ENCODE data around the gene PHF21B. TPM values are rescaled to one million over a fixed set of nuclear protein-coding genes. Genes with fewer than 3 reads are reported as not detected.

PHF21B gene
- total RNA-seq, 3 donors from 2014 or later (not counting 1 experiment from before 2014, with no cell fraction given): not detected

DNA sequence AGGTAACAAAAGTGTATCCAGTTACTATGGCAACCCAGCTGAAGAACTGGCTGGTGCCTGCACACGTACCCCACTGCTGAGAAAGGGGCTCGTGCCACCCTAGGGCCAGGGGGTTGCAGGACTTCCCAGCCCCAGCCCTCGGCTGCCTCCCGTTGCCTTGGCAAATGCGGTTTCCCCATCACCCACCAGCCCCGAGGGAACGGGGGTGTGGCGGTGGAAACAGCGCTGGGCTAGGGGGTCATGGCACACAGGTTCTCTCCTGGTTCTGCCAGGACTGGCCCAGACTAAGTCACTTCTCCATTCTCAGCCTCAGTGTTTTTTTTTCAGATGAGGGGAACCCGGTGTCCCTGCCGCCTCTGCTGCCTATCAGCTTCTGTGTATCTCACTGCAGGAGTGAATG is 27.9 kb downstream of the PHF21B start:
- no peaks in the 10 kb centered on the region for H3K36me3 Mint-ChIP-seq
- peaks cover 0 to 4% of the 10 kb centered on the region in 2 donors for H3K9me3 Mint-ChIP-seq
- 86% methylated on average over 11 of the region's 11 CpGs for WGBS (ENCODE audit: insufficient coverage)
- H3K27ac Mint-ChIP-seq: no peak overlapping the region
- Histone ChIP-seq H3K27ac (ENCODE audit: low read length) (no peak overlapping the region), H3K4me1 (ENCODE audit: control insufficient read depth, insufficient read depth, low read length) (no peaks in the 10 kb centered on the region), H3K36me3 (ENCODE audit: control insufficient read depth, insufficient read depth, low read length) (no peaks in the 10 kb centered on the region), H3K27me3 (ENCODE audit: control insufficient read depth, insufficient read depth, low read length) (no peaks in the 10 kb centered on the region), H3K9me3 (ENCODE audit: control insufficient read depth, insufficient read depth, low read length) (no peaks in the 10 kb centered on the region), H3K4me3 (ENCODE audit: low read length) (no peak overlapping the region)
- H3K27me3 Mint-ChIP-seq (ENCODE audit: low read depth in 2 of 2): peaks cover 7 to 9% of the 10 kb centered on the region in 2 donors
- H3K4me1 Mint-ChIP-seq: no peaks in the 10 kb centered on the region
- DNase-seq (no peak), ATAC-seq (no peak)
- intact Hi-C loops (cut with micrococcal nuclease): no loop called here
- TF ChIP-seq, protein P1, sequence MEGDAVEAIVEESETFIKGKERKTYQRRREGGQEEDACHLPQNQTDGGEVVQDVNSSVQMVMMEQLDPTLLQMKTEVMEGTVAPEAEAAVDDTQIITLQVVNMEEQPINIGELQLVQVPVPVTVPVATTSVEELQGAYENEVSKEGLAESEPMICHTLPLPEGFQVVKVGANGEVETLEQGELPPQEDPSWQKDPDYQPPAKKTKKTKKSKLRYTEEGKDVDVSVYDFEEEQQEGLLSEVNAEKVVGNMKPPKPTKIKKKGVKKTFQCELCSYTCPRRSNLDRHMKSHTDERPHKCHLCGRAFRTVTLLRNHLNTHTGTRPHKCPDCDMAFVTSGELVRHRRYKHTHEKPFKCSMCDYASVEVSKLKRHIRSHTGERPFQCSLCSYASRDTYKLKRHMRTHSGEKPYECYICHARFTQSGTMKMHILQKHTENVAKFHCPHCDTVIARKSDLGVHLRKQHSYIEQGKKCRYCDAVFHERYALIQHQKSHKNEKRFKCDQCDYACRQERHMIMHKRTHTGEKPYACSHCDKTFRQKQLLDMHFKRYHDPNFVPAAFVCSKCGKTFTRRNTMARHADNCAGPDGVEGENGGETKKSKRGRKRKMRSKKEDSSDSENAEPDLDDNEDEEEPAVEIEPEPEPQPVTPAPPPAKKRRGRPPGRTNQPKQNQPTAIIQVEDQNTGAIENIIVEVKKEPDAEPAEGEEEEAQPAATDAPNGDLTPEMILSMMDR (IDR thresholded peaks at IDR 0.05): no peak
- H3K4me3 Mint-ChIP-seq: no peak overlapping the region

DNA sequence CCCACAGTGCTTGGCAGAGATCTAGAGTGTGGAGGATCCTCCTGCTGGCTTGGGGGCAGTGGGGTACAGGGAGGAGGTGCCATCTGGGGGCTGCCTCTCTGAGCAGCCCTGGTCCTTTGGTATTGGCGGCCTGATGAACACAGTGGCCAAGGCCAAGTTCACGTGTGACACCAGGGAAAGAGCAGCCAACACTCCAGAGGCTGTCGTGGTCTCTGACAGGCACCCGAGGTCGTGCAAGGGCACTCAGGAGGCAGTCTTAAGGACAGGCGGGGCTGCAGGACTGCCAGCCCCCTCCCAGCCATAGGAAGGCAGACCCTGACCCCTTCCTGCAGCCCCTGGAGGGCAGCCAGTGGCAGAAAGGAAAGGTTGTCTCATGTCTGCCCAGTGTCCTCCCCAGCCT is 30.7 kb downstream of the PHF21B start:
- H3K27me3 ChIP-seq (ENCODE audit: control insufficient read depth, insufficient read depth, low read length): no peaks in the 10 kb centered on the region
- WGBS (ENCODE audit: insufficient coverage): 63% methylated on average over 6 of the region's 6 CpGs

DNA sequence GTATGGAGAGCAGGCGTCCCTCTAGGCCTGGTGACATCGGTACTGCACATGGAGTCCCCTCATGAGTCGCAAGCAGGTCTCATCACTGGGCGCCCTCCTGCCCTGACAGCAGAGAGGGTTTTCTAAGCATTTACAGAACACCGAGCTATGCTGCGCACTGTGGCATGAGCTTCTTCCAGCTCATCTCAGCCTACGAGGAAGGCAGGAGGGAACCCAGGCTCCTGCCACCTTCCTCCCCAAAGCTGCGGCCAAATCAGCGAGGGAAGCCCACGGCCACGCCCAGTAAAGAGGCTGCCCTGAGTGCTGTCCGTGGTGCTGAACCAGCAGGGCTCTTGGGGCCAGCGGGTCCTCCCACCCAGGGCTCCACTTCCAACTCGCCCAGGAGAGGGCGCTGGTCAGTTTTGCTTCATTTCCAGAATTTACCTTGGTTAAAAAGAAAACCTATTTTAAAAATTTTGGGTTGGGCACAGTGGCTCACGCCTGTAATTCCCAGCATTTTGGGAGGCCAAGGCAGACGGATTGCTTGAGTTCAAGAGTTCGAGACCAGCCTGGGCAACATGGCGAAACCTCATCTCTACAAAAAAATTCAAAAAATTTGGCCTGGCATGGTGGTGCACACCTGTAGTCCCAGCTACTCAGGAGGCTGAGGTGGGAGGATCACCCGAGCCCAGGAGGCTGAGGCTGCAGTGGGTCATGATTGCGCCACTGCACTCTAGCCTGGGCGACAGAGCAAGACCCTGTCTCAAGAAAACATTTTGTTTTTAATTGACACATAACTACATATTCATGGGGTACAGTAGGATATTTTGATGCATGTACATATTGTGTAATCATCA is 34.2 kb downstream of the PHF21B start:
- Mint-ChIP-seq H3K4me3 (no peak overlapping the region), H3K27me3 (ENCODE audit: low read depth in 2 of 2) (peaks cover 7 to 18% of the 10 kb centered on the region in 2 donors), H3K27ac (no peak overlapping the region), H3K9me3 (no peaks in the 10 kb centered on the region), H3K36me3 (no peaks in the 10 kb centered on the region), H3K4me1 (no peaks in the 10 kb centered on the region)
- no peaks in the 10 kb centered on the region for H3K4me1 ChIP-seq (ENCODE audit: control insufficient read depth, insufficient read depth, low read length)
- no peaks in the 10 kb centered on the region for H3K27me3 ChIP-seq (ENCODE audit: control insufficient read depth, insufficient read depth, low read length)
- DNase-seq (peak; percentile 30 to 64), ATAC-seq (peak; percentile 61 to 90 (median 87))
- intact Hi-C loops (cut with micrococcal nuclease): no loop called here
- TF ChIP-seq, protein P1 (IDR thresholded peaks at IDR 0.05): peak; percentile 28
- no peaks in the 10 kb centered on the region for H3K9me3 ChIP-seq (ENCODE audit: control insufficient read depth, insufficient read depth, low read length)
- no peak overlapping the region for H3K4me3 ChIP-seq (ENCODE audit: low read length)
- H3K36me3 ChIP-seq (ENCODE audit: control insufficient read depth, insufficient read depth, low read length): no peaks in the 10 kb centered on the region
- no peak overlapping the region for H3K27ac ChIP-seq (ENCODE audit: low read length)
- 39% methylated on average over 22 of the region's 22 CpGs for WGBS (ENCODE audit: insufficient coverage)

More for the DNA sequence above, 30.7 kb downstream of the PHF21B start:
- Histone ChIP-seq H3K36me3 (ENCODE audit: control insufficient read depth, insufficient read depth, low read length) (no peaks in the 10 kb centered on the region), H3K27ac (ENCODE audit: low read length) (no peak overlapping the region), H3K9me3 (ENCODE audit: control insufficient read depth, insufficient read depth, low read length) (no peaks in the 10 kb centered on the region), H3K4me3 (ENCODE audit: low read length) (no peak overlapping the region), H3K4me1 (ENCODE audit: control insufficient read depth, insufficient read depth, low read length) (no peaks in the 10 kb centered on the region)
- TF ChIP-seq, protein P1 (IDR thresholded peaks at IDR 0.05): no peak
- ATAC-seq (no peak), DNase-seq (no peak)
- no peaks in the 10 kb centered on the region for H3K36me3 Mint-ChIP-seq
- H3K27ac Mint-ChIP-seq: no peak overlapping the region
- peaks cover 0 to 4% of the 10 kb centered on the region in 2 donors for H3K9me3 Mint-ChIP-seq
- no peaks in the 10 kb centered on the region for H3K4me1 Mint-ChIP-seq
- peaks cover 7 to 15% of the 10 kb centered on the region in 2 donors for H3K27me3 Mint-ChIP-seq (ENCODE audit: low read depth in 2 of 2)
- intact Hi-C loops (cut with micrococcal nuclease): no loop called here
- H3K4me3 Mint-ChIP-seq: no peak overlapping the region

Measured in natural killer cell (primary cell).